Smooth muscle cell (in vitro differentiated cells): ENCODE measurements around the gene CFAP157. TPM values are rescaled to one million over a fixed set of nuclear protein-coding genes. Genes with fewer than 3 reads are reported as not detected.

Experiments
- DNase-seq: peaks from one replicate; lab custom pipeline; 2025; ENCODE audit not compliant: unreplicated experiment; lab: John Stamatoyannopoulos, UW
- H2AFZ ChIP-seq: fragments of 200-600 bp; sonication (generic); 2 replicates; pipeline ENCODE4 v1.6.0; 2016; ENCODE audit warnings: antibody characterized with exemption, low read depth, mild to moderate bottlenecking
- H3F3A ChIP-seq: fragments of 200-600 bp; sonication (generic); 2 replicates; pipeline ENCODE4 v1.6.0; 2017; ENCODE audit warnings: antibody characterized with exemption, low read depth
- H3K27ac ChIP-seq: fragments of 200-600 bp; sonication (generic); 2 replicates; pipeline ENCODE4 v1.5.1; 2016; ENCODE audit warnings: low read depth, mild to moderate bottlenecking
- H3K27me3 ChIP-seq: fragments of 200-600 bp; sonication (generic); 2 replicates; pipeline ENCODE4 v1.6.1; 2016; ENCODE audit warnings: low read depth, mild to moderate bottlenecking
- H3K36me3 ChIP-seq: fragments of 200-600 bp; sonication (generic); 2 replicates; pipeline ENCODE4 v1.5.1; 2016; ENCODE audit warnings: low read depth
- H3K4me1 ChIP-seq: fragments of 200-600 bp; sonication (generic); 2 replicates; pipeline ENCODE4 v1.5.1; 2016; ENCODE audit warnings: low read depth
- H3K4me2 ChIP-seq: fragments of 200-600 bp; sonication (generic); 2 replicates; pipeline ENCODE4 v1.6.0; 2016; ENCODE audit warnings: mild to moderate bottlenecking
- H3K4me3 ChIP-seq: fragments of 200-600 bp; sonication (generic); 2 replicates; pipeline ENCODE4 v1.5.1; 2016; ENCODE audit warnings: mild to moderate bottlenecking
- H3K79me2 ChIP-seq: fragments of 200-600 bp; sonication (generic); 2 replicates; pipeline ENCODE4 v1.6.0; 2016; ENCODE audit warnings: low read depth, mild to moderate bottlenecking
- H3K9ac ChIP-seq: fragments of 200-600 bp; sonication (generic); 2 replicates; pipeline ENCODE4 v1.6.0; 2016; ENCODE audit warnings: low read depth
- H3K9me3 ChIP-seq: fragments of 200-600 bp; sonication (generic); replicated peaks from 2 replicates; pipeline ENCODE4 v1.5.1; 2016; ENCODE audit warnings: low read depth
- H4K20me1 ChIP-seq: fragments of 200-600 bp; sonication (generic); 2 replicates; pipeline ENCODE4 v1.6.0; 2016; ENCODE audit warnings: low read depth
- CTCF ChIP-seq: fragments of 200-600 bp; sonication (generic); IDR thresholded peaks from 2 replicates; pipeline ENCODE4 v1.5.1; 2017; ENCODE audit warnings: borderline replicate concordance, mild to moderate bottlenecking, antibody characterized with exemption; ENCODE audit not compliant: insufficient read depth, poor library complexity, severe bottlenecking
- WGBS: methylation state at CpG from one replicate; pipeline ENCODE4 v1.1.7; 2016; ENCODE audit warnings: low lambda C conversion rate; 5-methylcytosine and 5-hydroxymethylcytosine counted together
- polyA plus RNA-seq: library from polyadenylated mRNA; unstranded; fragments of >200 nt; fragmentation: Nextera tagmentation; extraction: Ambion mirVana; gene quantifications from 2 replicates; pipeline ENCODE4 v1.2.1, GENCODE V29; 2016
- total RNA-seq: library from RNA; depleted of rRNA; stranded (reverse); fragments of >200 nt; gene quantifications from 2 replicates; pipeline ENCODE4 v1.2.3, GENCODE V29; 2014

CFAP157 gene
- total and polyA plus RNA-seq, 2 experiments from 2014 or later: 0.33 TPM; not detected in 1

- H3K4me3 ChIP-seq: no peak overlapping the region
- H3K36me3 ChIP-seq: no peaks in the 10 kb centered on the region
- H3F3A ChIP-seq: peaks cover 3% of the 10 kb centered on the region
- no peaks in the 10 kb centered on the region for H3K9me3 ChIP-seq
- H2AFZ ChIP-seq: no peak overlapping the region
- H3K4me1 ChIP-seq: no peaks in the 10 kb centered on the region
- no peak for DNase-seq
- H3K79me2 ChIP-seq: no peaks in the 10 kb centered on the region
- no peaks in the 10 kb centered on the region for H4K20me1 ChIP-seq
- 82% methylated on average over 9 of the region's 9 CpGs for WGBS
- H3K9ac ChIP-seq: no peak overlapping the region
- H3K27me3 ChIP-seq: no peaks in the 10 kb centered on the region
- H3K27ac ChIP-seq: no peak overlapping the region
- no peak for TF ChIP-seq CTCF
- H3K4me2 ChIP-seq: no peak overlapping the region
Measured at GRCh38 chr9:127703289-127703946, 3.4 kb upstream of the CFAP157 start.

- no peak overlapping the region for H3K4me3 ChIP-seq
Measured at GRCh38 chr9:127705577-127706379, 1.0 kb upstream of the CFAP157 start.

GRCh38 chr9:127707766-127708165 lies 978 bp downstream of the CFAP157 start:
- Histone ChIP-seq H2AFZ (no peak overlapping the region), H3K9ac (no peak overlapping the region), H3K27ac (no peak overlapping the region), H3K36me3 (no peaks in the 10 kb centered on the region), H3K4me1 (peaks cover 7% of the 10 kb centered on the region), H3F3A (no peaks in the 10 kb centered on the region), H3K4me3 (no peak overlapping the region), H3K4me2 (no peak overlapping the region), H3K79me2 (no peaks in the 10 kb centered on the region), H3K9me3 (no peaks in the 10 kb centered on the region), H3K27me3 (no peaks in the 10 kb centered on the region), H4K20me1 (no peaks in the 10 kb centered on the region)
- DNase-seq: no peak
- no peak for TF ChIP-seq CTCF
- 55% methylated on average over 5 of the region's 5 CpGs for WGBS

More at GRCh38 chr9:127705577-127706379, 1.0 kb upstream of the CFAP157 start:
- H3K79me2 ChIP-seq: no peaks in the 10 kb centered on the region
- no peaks in the 10 kb centered on the region for H3F3A ChIP-seq
- no peaks in the 10 kb centered on the region for H3K4me1 ChIP-seq
- H3K27ac ChIP-seq: no peak overlapping the region
- H3K9me3 ChIP-seq: no peaks in the 10 kb centered on the region
- H3K36me3 ChIP-seq: no peaks in the 10 kb centered on the region
- H2AFZ ChIP-seq: no peak overlapping the region
- H3K9ac ChIP-seq: no peak overlapping the region
- no peak for DNase-seq
- no peak overlapping the region for H3K4me2 ChIP-seq
- no peaks in the 10 kb centered on the region for H3K27me3 ChIP-seq
- 89% methylated on average over 10 of the region's 12 CpGs for WGBS
- H4K20me1 ChIP-seq: no peaks in the 10 kb centered on the region
- no peak for TF ChIP-seq CTCF
